Brain microvascular endothelial cell (primary cell): Measurements from ENCODE around the gene PRR3.
A peak's percentile ranks its signal among the peaks of the same experiment; 100 is the strongest.

ENCODE experiments used
- DNase-seq: peaks from one replicate; pipeline ENCODE4 v3.0.0-alpha.2; 2020
- H3K27ac ChIP-seq: fragments of 250-450 bp; sonication (Bioruptor Pico); 2 replicates; pipeline ENCODE4 v1.5.1; 2020; ENCODE audit warnings: mild to moderate bottlenecking, moderate library complexity
- H3K27me3 ChIP-seq: fragments of 250-450 bp; sonication (Bioruptor Pico); replicated peaks from 2 replicates; pipeline ENCODE4 v1.5.1; 2020; ENCODE audit warnings: mild to moderate bottlenecking
- H3K36me3 ChIP-seq: fragments of 250-450 bp; sonication (Bioruptor Pico); replicated peaks from 2 replicates; pipeline ENCODE4 v1.5.1; 2020; ENCODE audit warnings: mild to moderate bottlenecking
- H3K4me3 ChIP-seq: 2 replicates; pipeline ENCODE4 v1.5.1; 2011; ENCODE audit warnings: low read depth, mild to moderate bottlenecking, control low read depth, low read length, moderate library complexity
- CTCF ChIP-seq: IDR thresholded peaks from 2 replicates; pipeline ENCODE4 v1.5.1; 2011; ENCODE audit warnings: low read depth, mild to moderate bottlenecking, moderate library complexity, low read length, control low read depth, inconsistent platforms; ENCODE audit errors: missing control alignments
- in situ Hi-C: cut with HindIII; loops from 2 replicates; pipeline ENCODE4 v1.10.0; 2017; ENCODE audit warnings: low sequenced_read_pairs, low pct_ligation_motif_present

The PRR3 gene

GRCh38 chr6:30611150-30611855 lies 54.2 kb downstream of the PRR3 start:
- peaks cover 43% of the 10 kb centered on the region for H3K36me3 ChIP-seq
- DNase-seq: no peak
- H3K4me3 ChIP-seq: no peak overlapping the region
- no peak overlapping the region for H3K27ac ChIP-seq
- in situ Hi-C loops: no loop called here
- no peaks in the 10 kb centered on the region for H3K27me3 ChIP-seq
- no peak for TF ChIP-seq CTCF

- Histone ChIP-seq H3K36me3 (peaks cover 43% of the 10 kb centered on the region), H3K27me3 (no peaks in the 10 kb centered on the region), H3K27ac (no peak overlapping the region), H3K4me3 (no peak overlapping the region)
- no peak for TF ChIP-seq CTCF
- in situ Hi-C loops: no loop called here
- no peak for DNase-seq
Observed at GRCh38 chr6:30611856-30612194, 54.7 kb downstream of the PRR3 start.

GRCh38 chr6:30612213-30612612 lies 55.1 kb downstream of the PRR3 start:
- Histone ChIP-seq H3K4me3 (no peak overlapping the region), H3K36me3 (peaks cover 41% of the 10 kb centered on the region)

GRCh38 chr6:30612687-30613248 lies 55.7 kb downstream of the PRR3 start:
- H3K4me3 ChIP-seq: no peak overlapping the region
- H3K27ac ChIP-seq: no peak overlapping the region
- peaks cover 36% of the 10 kb centered on the region for H3K36me3 ChIP-seq
- no peak for TF ChIP-seq CTCF
- DNase-seq: peak; percentile 38
- no peaks in the 10 kb centered on the region for H3K27me3 ChIP-seq
- in situ Hi-C loops: no loop called here

More at GRCh38 chr6:30612213-30612612, 55.1 kb downstream of the PRR3 start:
- no peak overlapping the region for H3K27ac ChIP-seq
- in situ Hi-C loops: no loop called here
- no peaks in the 10 kb centered on the region for H3K27me3 ChIP-seq
- DNase-seq: no peak
- peak; percentile 56 for TF ChIP-seq CTCF
